Activated CD8-positive, alpha-beta memory T cell treated with anti-CD3 and anti-CD28 coated beads, Interleukin-2, amount 50 U/mL, for 4 hours (primary cell): ENCODE results near the gene SHOX.
"Not testable (repeated sequence)": the region's sequence is repeated elsewhere in the genome, so short reads cannot be mapped to it uniquely, and the experiment has no call there.

Source experiments
- DNase-seq: peaks from one replicate; pipeline ENCODE4 v3.0.0-alpha.2; 2020

Gene SHOX

DNA sequence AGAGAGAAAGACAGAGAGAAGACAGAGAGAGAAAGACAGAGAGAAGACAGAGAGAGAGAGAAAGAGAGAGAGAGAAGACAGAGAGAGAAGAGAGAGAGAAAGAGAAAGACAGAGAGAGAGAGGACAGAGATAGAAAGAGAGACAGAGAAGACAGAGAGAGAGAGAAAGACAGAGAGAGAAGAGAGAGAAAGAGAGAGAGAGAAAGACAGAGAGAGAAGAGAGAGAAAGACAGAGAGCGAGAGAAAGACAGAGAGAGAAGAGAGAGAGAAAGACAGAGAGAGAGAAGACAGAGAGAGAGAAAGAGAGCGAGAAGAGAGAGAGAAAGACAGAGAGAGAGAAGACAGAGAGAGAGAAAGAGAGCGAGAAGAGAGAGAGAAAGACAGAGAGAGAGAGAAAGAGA, 7.8 kb upstream of the SHOX start:
- not testable (repeated sequence) for DNase-seq

GRCh38 chrX:623268-623598, 7.4 kb upstream of the SHOX start:
- DNase-seq: no peak

- no peak for DNase-seq
Observed at GRCh38 chrX:623599-624315, 6.8 kb upstream of the SHOX start.

GRCh38 chrX:625137-625691, 5.4 kb upstream of the SHOX start:
- DNase-seq: no peak

DNA sequence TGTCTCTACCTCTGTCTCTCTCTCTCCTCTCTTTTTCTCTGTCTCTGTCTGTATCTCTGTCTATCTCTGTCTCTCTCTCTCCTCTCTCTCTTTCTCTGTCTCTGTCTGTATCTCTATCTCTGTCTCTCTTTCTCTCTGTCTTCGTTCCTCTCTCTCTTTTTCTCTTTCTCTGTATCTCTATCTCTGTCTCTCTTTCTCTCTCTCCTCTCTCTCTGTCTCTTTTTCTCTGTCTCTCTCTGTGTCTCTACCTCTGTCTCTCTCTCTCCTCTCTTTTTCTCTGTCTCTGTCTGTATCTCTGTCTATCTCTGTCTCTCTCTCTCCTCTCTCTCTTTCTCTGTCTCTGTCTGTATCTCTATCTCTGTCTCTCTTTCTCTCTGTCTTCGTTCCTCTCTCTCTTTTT, 4.5 kb upstream of the SHOX start:
- not testable (repeated sequence) for DNase-seq

DNA sequence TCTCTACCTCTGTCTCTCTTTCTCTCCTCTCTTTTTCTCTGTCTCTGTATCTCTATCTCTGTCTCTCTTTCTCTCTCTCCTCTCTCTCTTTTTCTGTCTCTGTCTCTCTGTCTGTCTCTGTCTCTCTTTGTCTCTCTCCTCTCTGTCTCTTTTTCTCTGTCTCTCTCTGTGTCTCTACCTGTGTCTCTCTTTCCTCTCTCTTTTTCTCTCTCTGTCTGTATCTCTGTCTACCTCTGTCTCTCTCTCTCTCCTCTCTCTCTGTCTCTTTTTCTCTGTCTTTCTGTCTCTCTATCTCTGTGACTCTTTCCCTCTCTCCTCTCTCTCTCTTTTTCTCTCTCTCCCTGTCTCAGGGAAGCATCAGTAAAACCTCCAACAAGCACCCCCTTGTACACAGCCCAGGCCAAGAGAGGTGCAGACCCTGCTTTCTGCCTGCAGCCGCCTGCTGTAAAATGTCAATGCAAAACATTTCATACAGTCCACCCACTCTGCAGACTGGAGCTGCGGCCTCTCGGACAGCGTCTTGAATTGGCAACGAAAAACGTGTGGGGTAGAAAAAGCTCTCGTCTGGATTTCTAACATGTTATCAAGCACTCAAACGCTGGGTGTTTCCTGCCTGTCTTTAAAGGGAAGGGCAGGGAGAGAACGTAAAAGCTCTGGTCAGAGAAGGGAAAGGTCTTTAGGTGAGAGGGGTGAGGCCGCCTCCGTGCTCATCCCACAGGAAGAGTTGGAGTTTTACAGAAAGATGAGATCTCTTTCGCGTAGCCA, 3.7 kb upstream of the SHOX start:
- DNase-seq: no peak

DNA sequence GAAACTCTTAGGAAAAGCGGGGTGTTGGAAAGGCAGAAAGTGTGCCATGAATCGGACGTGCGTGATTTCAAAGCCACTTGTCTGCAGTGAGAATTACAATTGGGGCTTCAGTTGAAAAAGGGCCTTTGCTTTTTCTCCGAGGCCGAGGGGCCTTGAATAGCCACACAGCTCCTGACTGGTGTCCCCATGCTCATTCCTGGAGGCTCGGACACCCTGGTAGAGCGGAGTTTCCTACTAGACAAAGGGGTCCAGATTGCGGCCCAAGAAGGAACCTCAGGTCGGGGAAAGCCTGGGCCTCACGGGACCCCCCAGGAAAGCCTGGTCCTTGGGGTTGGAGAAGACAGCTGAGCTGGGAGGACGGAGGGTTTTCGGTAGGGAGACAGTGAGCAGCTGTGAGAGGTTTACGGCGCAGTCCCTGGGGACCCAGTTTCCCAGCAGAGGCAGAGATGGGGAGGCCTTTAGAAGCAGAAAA, 3.0 kb upstream of the SHOX start:
- DNase-seq: no peak

GRCh38 chrX:627995-628394, 2.6 kb upstream of the SHOX start:
- DNase-seq: no peak

DNA sequence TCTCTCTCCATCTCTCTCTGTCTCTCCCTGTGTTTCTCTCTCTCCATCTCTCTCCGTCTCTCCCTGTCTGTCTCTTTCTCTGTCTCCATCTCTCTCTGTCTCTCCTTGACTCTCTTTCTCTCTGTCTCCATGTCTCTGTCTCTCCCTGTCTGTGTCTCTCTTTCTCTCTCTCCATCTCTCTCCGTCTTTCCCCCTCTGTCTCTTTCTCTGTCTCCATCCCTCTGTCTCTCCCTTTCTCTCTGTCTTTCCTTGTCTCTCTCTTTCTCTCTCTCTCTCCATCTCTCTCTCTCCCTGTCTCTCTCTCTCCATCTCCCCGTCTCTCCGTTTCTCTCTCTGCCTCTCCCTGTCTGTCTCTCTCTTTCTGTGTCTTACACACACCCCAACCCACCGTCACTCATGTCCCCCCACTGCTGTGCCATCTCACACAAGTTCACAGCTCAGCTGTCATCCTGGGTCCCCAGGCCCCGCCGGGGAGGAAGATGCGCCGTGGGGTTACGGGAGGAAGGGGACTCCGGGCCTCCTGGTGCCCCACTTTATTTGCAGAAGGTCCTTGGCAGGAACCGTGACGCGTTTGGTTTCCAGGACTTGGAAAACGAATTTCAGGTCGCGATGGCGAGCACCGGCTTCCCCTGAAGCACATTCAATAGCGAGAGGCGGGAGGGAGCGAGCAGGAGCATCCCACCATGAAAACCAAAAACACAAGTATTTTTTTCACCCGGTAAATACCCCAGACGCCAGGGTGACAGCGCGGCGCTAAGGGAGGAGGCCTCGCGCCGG, 1.2 kb upstream of the SHOX start:
- DNase-seq: no peak

DNA sequence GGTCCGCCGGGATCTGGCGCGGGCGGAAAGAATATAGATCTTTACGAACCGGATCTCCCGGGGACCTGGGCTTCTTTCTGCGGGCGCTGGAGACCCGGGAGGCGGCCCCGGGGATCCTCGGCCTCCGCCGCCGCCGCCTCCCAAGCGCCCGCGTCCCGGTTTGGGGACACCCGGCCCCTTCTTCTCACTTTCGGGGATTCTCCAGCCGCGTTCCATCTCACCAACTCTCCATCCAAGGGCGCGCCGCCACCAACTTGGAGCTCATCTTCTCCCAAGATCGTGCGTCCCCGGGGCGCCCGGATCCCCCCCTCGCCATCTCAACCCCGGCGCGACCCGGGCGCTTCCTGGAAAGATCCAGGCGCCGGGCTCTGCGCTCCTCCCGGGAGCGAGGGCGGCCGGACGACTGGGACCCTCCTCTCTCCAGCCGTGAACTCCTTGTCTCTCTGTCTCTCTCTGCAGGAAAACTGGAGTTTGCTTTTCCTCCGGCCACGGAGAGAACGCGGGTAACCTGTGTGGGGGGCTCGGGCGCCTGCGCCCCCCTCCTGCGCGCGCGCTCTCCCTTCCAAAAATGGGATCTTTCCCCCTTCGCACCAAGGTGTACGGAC, 482 bp upstream of the SHOX start:
- no peak for DNase-seq

- DNase-seq: no peak
Observed at GRCh38 chrX:631802-632365, 1.3 kb downstream of the SHOX start.

DNA sequence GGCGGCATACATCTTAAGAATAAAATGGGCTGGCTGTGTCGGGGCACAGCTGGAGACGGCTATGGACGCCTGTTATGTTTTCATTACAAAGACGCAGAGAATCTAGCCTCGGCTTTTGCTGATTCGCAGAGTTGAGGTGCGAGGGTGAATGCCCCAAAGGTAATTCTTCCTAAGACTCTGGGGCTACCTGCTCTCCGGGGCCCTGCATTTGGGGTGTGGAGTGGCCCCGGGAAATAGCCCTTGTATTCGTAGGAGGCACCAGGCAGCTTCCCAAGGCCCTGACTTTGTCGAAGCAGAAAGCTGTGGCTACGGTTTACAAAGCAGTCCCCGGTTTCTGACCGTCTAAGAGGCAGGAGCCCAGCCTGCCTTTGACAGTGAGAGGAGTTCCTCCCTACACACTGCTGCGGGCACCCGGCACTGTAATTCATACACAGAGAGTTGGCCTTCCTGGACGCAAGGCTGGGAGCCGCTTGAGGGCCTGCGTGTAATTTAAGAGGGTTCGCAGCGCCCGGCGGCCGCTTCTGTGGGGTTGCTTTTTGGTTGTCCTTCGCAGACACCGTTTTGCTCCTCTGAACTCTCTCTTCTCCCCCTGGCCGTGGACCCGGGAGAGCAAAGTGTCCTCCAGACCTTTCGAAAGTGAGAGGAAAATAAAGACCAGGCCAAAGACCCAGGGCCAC, 1.9 kb downstream of the SHOX start:
- DNase-seq: no peak

DNA sequence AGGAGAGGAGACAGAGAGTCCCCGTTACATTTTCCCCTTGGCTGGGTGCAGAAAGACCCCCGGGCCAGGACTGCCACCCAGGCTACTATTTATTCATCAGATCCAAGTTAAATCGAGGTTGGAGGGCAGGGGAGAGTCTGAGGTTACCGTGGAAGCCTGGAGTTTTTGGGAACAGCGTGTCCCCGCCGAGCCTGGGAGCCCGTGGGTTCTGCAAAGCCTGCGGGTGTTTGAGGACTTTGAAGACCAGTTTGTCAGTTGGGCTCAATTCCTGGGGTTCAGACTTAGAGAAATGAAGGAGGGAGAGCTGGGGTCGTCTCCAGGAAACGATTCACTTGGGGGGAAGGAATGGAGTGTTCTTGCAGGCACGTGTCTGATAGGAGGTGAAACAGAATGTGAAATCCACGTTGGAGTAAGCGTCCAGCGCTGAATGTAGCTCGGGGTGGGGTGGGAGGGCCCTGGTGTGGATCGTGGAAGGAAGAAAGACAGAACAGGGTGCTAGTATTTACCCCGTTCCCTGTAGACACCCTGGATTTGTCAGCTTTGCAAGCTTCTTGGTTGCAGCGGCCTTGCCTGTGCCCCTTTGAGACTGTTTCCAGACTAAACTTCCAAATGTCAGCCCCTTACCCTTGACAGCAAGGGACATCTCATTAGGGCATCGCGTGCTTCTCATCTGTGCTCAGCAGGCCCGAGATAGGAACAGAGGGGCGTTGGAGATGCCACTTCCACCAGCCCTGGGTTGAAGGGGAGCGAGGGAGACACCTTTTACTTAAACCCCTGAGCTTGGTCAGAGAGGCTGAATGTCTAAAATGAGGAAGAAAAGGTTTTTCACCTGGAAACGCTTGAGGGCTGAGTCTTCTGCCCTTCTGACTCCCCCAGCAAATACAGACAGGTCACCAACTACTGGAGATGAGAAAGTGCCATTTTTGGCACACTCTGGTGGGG, 2.7 kb downstream of the SHOX start:
- no peak for DNase-seq

DNA sequence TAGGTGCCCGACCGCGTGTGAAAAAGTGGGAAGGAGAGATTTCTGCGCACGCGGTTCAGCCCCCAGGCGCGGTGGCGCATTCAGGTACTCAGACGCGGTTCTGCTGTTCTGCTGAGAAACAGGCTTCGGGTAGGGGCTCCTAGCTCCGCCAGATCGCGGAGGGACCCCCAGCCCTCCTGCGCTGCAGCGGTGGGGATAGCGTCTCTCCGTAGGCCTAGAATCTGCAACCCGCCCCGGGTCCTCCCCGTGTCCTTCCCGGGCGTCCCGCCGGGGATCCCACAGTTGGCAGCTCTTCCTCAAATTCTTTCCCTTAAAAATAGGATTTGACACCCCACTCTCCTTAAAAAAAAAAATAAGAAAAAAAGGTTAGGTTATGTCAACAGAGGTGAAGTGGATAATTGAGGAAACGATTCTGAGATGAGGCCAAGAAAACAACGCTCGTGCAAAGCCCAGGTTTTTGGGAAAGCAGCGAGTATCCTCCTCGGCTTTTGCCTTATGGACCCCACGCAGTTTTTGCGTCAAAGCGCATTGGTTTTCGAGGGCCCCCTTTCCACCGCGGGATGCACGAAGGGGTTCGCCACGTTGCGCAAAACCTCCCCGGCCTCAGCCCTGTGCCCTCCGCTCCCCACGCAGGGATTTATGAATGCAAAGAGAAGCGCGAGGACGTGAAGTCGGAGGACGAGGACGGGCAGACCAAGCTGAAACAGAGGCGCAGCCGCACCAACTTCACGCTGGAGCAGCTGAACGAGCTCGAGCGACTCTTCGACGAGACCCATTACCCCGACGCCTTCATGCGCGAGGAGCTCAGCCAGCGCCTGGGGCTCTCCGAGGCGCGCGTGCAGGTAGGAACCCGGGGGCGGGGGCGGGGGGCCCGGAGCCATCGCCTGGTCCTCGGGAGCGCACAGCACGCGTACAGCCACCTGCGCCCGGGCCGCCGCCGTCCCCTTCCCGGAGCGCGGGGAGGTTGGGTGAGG, 3.7 kb downstream of the SHOX start:
- no peak for DNase-seq

GRCh38 chrX:635428-636090, 5.0 kb downstream of the SHOX start:
- DNase-seq: no peak

DNA sequence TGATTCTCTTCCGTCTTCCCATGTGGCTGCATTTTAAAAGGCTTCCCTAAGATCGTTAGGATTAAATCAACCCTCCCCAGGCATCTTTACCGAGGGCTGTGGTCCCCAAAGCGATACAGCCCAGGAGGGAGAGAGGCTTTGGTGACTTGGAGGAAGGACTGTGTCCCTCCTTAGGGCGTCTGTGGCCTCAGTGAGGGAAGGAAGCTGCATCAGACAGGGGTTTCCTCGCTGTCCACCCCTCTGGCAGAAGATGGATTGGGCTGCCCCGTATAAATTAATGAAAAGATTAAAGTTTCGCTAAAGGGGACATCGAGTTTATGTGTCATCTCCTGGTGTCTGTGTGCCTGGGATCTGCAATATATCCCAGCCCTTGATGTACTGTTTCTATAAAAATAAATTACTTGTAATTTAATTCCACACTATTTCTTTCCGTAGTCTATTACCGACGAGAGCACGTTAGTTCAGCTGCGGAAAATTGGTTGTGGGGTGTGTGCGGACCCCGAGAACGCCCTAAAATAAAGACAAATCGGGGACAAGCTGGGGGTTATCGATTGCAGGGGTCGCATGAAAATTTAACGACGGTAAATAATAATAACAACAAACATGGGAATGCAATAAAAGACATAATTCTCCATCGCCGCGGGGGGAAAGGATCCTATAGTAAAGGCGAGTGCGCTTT, 6.5 kb downstream of the SHOX start:
- no peak for DNase-seq

DNA sequence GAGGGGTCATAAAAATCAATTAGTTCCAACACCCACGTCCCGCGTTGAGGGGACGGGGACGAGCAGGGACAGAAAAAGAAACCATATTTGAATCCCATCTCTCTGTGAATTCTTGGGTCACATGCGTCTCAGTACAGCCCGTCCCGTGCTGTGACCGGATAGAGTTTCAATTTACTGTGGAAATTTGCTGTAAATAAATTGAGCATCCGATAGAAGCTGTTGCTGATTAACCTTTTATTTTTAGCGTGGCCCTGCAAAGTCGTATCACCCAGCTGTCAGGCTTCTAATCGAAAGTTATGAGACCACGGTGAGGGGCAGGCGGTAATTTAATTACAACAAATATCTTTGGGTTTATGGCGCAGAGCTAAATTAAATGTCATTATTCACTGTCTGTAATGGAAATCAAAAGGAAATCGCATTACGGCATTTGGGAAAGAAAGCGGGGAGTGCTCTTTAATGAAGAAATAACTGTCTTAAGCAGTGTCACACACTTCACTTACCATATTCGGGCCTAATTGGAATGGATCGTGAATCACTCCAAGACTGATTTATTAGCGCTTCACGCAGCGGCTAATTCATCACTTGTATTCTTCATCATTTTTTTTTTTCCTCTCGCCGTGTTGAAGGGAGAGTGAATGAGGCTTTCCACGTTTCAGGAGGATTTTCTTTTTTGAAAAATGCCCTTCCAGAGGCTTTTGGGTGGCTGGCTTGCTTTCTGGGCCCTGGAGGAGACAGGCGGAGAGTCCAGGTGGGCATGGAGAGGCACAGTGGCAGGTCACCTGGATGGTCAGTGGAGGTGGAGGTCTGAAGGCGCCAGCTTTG, 7.3 kb downstream of the SHOX start:
- DNase-seq: no peak
